RWPE1 (cell line): Measurements from ENCODE around the gene TSPAN2.
A peak's percentile ranks its signal among the peaks of the same experiment; 100 is the strongest.

ENCODE experiments used
- CTCF ChIA-PET: fragments of 350-600 bp; sonication (Branson Sonifier 250); formaldehyde crosslinking; extraction: SDS; loops from one replicate; lab custom pipeline; 2021; lab: Yijun Ruan, JAX
- POLR2A ChIA-PET: fragments of 400-600 bp; formaldehyde crosslinking; extraction: SDS; loops from one replicate; lab custom pipeline; 2020; ENCODE audit warnings: antibody characterized with exemption; ENCODE audit not compliant: low non-redundant PET; lab: Yijun Ruan, JAX
- DNase-seq: peaks from one replicate; pipeline ENCODE4 v3.0.0; 2012; ENCODE audit warnings: low spot score
- H3K27ac ChIP-seq: fragments of 450-650 bp; 2 replicates; pipeline ENCODE4 v1.5.1; 2017
- CTCF ChIP-seq: fragments of 450-650 bp; conservative IDR thresholded peaks from 2 replicates; pipeline ENCODE4 v1.5.1; 2017; ENCODE audit warnings: low read depth, mild to moderate bottlenecking

The TSPAN2 gene

GRCh38 chr1:115135681-115136080, 46.4 kb upstream of the TSPAN2 start:
- no peak for TF ChIP-seq CTCF
- no peak for DNase-seq
- POLR2A ChIA-PET, result no interaction called here
- no peak overlapping the region for H3K27ac ChIP-seq
- CTCF ChIA-PET, result interaction anchor here (0.8 kb wide), 1 partner anchor 459 kb away, joined by 4 read pairs; no protein-coding TSS in a partner anchor

- ChIA-PET POLR2A (no interaction called here), CTCF (no interaction called here)
- H3K27ac ChIP-seq, result peak overlapping the region; percentile 48; the same call in 1 of the 2 replicates
- DNase-seq, result peak; percentile 55
- TF ChIP-seq CTCF, result no peak
These were observed 45.7 kb upstream of the TSPAN2 start for GRCh38 chr1:115134850-115135480.

- CTCF ChIA-PET, result no interaction called here
- DNase-seq, result no peak
- POLR2A ChIA-PET, result no interaction called here
- TF ChIP-seq CTCF, result no peak
- peak overlapping the region; percentile 48; the same call in 1 of the 2 replicates for H3K27ac ChIP-seq
These were observed 44.9 kb upstream of the TSPAN2 start for GRCh38 chr1:115134231-115134630.

- DNase-seq, result no peak
- ChIA-PET CTCF (no interaction called here), POLR2A (no interaction called here)
- H3K27ac ChIP-seq, result no peak overlapping the region
- no peak for TF ChIP-seq CTCF
These were observed 44.1 kb upstream of the TSPAN2 start for GRCh38 chr1:115133440-115133839.

- no peak for TF ChIP-seq CTCF
- no peak for DNase-seq
- H3K27ac ChIP-seq, result no peak overlapping the region
- CTCF ChIA-PET, result interaction anchor here (1.0 kb wide), 1 partner anchor 339 kb away, joined by 4 read pairs; no protein-coding TSS in a partner anchor
- POLR2A ChIA-PET, result no interaction called here
These were observed 41.5 kb upstream of the TSPAN2 start for GRCh38 chr1:115130786-115131185.

GRCh38 chr1:115129071-115129640, 39.9 kb upstream of the TSPAN2 start:
- CTCF ChIA-PET, result interaction anchor here (0.6 kb wide), 1 partner anchor 16 kb away, joined by 3 read pairs; no protein-coding TSS in a partner anchor
- no peak for DNase-seq
- POLR2A ChIA-PET, result no interaction called here
- TF ChIP-seq CTCF, result no peak
- no peak overlapping the region for H3K27ac ChIP-seq
